Body of pancreas (tissue), 4 donors: ENCODE results near the gene PTPRN2.

Experiments
- POLR2A ChIP-seq, 3 donors: fragments of 450-650 bp; IDR thresholded peaks; one replicate each; pipeline ENCODE4 v1.6.1; 2016; ENCODE audit warnings: antibody characterized with exemption in 3 of 3, mild to moderate bottlenecking in 2 of 3
- TF ChIP-seq, protein P1 (sequence below), 7 experiments: fragments of 450-650 bp in 4 of 7; fragments of 200-600 bp in 3 of 7; sonication (generic) in 3 of 7; IDR thresholded peaks; one replicate each; pipeline ENCODE4 v1.5.1; 2016 to 2019; ENCODE audit warnings: antibody characterized with exemption in 7 of 7

DNA sequence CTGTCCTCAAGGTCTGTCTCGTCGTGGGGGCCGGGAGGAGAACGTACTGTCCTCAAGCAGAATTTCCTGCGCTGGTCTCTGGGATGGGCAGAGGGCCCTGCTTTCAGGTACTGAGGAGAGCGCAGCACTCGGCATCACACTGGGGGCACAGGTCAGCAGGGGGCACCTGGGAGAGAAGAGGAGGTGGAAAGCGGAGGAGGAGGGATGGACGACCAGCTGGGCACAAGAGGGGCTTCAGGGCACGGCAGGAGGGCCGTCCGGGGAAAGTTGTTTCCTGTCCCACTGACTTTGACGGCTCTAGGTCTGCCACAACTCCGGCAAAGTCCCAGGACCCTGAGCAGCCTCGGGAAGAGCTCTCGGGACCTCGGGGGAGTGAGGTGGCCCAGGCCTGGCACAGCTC, 714.0 kb downstream of the PTPRN2 start:
- TF ChIP-seq, protein P1, sequence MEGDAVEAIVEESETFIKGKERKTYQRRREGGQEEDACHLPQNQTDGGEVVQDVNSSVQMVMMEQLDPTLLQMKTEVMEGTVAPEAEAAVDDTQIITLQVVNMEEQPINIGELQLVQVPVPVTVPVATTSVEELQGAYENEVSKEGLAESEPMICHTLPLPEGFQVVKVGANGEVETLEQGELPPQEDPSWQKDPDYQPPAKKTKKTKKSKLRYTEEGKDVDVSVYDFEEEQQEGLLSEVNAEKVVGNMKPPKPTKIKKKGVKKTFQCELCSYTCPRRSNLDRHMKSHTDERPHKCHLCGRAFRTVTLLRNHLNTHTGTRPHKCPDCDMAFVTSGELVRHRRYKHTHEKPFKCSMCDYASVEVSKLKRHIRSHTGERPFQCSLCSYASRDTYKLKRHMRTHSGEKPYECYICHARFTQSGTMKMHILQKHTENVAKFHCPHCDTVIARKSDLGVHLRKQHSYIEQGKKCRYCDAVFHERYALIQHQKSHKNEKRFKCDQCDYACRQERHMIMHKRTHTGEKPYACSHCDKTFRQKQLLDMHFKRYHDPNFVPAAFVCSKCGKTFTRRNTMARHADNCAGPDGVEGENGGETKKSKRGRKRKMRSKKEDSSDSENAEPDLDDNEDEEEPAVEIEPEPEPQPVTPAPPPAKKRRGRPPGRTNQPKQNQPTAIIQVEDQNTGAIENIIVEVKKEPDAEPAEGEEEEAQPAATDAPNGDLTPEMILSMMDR (IDR thresholded peaks at IDR 0.05): no peak
- no peak for TF ChIP-seq POLR2A (IDR thresholded peaks at IDR 0.05)
